ENCODE results near the gene DNAJB8.

DNAJB8 gene

DNA sequence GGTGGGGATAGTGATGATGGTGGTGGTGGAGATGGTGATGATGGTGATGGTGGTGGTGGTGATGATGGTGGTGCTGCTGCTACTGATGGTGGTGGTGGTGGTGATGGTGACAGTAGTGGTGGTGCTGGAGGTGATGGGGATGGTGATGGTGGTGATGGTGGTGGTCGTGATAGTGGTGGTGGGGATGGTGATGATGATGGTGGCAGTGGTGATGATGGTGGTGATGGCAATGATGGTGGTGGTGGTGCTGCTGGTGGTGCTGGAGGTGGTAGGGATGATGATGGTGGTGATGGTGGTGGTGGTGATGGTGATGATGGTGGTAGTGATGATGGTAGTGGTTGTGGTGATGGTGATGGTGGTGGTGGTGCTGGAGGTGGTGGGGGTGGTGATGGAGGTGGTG is 21.3 kb downstream of the DNAJB8 start:
- H3K4me3 ChIP-seq (ENCODE audit: control insufficient read depth, low read depth, low read length), result no peak overlapping the region
- DNase-seq (ENCODE audit: low read depth), result no peak

DNA sequence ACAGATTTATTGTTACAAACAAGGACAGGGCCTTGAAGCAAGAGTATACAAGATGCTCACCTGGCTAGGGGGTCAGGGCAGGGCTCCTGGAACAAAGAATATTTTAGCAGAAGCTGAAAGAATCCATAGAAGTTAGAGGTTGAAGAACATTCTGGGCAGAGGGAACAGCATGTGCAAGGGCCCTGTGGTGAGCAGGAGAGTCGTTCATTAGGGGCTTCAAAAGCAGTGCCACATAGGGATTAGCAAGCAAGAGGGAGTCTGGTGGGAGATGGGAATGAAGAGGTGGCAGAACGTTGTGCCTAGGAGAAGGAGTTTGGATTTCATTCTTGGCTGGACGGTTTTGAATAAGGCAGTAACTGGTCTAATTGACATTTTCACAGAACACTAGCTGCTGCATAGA is 22.9 kb downstream of the DNAJB8 start:
- DNase-seq (ENCODE audit: low read depth), result no peak
- H3K4me3 ChIP-seq (ENCODE audit: control insufficient read depth, low read depth, low read length), result no peak overlapping the region
- TF ChIP-seq, protein P1, sequence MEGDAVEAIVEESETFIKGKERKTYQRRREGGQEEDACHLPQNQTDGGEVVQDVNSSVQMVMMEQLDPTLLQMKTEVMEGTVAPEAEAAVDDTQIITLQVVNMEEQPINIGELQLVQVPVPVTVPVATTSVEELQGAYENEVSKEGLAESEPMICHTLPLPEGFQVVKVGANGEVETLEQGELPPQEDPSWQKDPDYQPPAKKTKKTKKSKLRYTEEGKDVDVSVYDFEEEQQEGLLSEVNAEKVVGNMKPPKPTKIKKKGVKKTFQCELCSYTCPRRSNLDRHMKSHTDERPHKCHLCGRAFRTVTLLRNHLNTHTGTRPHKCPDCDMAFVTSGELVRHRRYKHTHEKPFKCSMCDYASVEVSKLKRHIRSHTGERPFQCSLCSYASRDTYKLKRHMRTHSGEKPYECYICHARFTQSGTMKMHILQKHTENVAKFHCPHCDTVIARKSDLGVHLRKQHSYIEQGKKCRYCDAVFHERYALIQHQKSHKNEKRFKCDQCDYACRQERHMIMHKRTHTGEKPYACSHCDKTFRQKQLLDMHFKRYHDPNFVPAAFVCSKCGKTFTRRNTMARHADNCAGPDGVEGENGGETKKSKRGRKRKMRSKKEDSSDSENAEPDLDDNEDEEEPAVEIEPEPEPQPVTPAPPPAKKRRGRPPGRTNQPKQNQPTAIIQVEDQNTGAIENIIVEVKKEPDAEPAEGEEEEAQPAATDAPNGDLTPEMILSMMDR (conservative IDR thresholded peaks at IDR 0.05; ENCODE audit: control insufficient read depth, insufficient read depth, low read depth, low read length), result no peak

More for the DNA sequence above, 21.3 kb downstream of the DNAJB8 start:
- TF ChIP-seq, protein P1 (conservative IDR thresholded peaks at IDR 0.05; ENCODE audit: control insufficient read depth, insufficient read depth, low read depth, low read length), result no peak

- TF ChIP-seq, protein P1 (conservative IDR thresholded peaks at IDR 0.05; ENCODE audit: control insufficient read depth, insufficient read depth, low read depth, low read length), result no peak
- DNase-seq (ENCODE audit: low read depth), result no peak
- no peak overlapping the region for H3K4me3 ChIP-seq (ENCODE audit: control insufficient read depth, low read depth, low read length)
Measured at GRCh38 chr3:128442949-128443348, 23.7 kb downstream of the DNAJB8 start.

- TF ChIP-seq, protein P1 (conservative IDR thresholded peaks at IDR 0.05; ENCODE audit: control insufficient read depth, insufficient read depth, low read depth, low read length), result no peak
- H3K4me3 ChIP-seq (ENCODE audit: control insufficient read depth, low read depth, low read length), result no peak overlapping the region
- no peak for DNase-seq (ENCODE audit: low read depth)
Measured at GRCh38 chr3:128442070-128442469, 24.6 kb downstream of the DNAJB8 start.

DNA sequence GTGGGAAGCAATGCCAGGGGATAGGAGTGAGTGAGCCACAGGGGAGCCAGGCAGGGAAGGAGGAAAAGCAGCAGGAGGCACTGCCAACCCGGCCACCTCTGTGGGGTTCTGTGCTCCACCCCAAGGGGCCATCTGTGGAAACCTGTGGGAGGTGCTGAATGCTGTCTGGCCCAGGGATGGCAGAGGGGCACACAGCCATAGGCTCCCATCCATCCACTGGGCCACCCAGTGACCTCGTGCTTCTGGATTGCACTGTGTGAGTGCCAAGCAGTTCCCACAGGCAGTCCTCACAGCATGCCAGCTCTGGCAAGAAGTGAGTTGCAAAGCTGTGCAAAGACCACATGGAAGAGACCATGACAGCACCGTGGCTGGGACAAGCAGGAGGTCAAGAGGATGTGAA is 27.5 kb downstream of the DNAJB8 start:
- TF ChIP-seq, protein P1 (conservative IDR thresholded peaks at IDR 0.05; ENCODE audit: control insufficient read depth, insufficient read depth, low read depth, low read length), result no peak
- no peak overlapping the region for H3K4me3 ChIP-seq (ENCODE audit: control insufficient read depth, low read depth, low read length)
- no peak for DNase-seq (ENCODE audit: low read depth)

DNA sequence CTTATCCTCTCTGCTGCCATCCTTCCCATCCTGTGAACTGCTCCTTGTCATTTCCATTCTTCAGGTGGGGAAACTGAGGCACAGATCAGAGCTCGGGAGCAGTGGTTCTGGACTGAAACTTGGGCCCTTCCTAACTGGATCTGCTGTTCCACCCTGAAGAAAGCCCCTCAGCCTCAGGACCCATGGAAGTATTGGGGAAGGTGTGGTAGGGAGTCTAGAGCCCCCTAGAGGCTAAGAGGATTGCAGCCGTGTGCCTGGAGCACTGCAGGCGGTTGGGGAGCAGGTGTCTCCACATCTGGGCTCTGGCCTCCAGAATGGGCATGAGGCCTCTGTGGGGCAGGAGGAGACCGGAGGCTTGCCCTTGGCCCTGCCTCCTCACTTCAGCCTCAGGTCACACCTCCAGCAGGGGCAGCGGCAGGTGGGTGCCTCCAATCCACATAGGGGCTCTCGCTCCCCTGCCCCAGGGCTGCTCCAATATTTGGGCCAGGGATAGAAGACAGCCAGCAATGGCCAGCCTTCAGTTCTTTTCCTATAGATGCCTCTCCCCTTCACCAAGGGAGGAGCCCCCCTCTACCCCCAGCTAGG is 28.1 kb downstream of the DNAJB8 start:
- TF ChIP-seq, protein P1 (conservative IDR thresholded peaks at IDR 0.05; ENCODE audit: control insufficient read depth, insufficient read depth, low read depth, low read length), result peak; percentile 46
- DNase-seq (ENCODE audit: low read depth), result no peak
- H3K4me3 ChIP-seq (ENCODE audit: control insufficient read depth, low read depth, low read length), result no peak overlapping the region

DNA sequence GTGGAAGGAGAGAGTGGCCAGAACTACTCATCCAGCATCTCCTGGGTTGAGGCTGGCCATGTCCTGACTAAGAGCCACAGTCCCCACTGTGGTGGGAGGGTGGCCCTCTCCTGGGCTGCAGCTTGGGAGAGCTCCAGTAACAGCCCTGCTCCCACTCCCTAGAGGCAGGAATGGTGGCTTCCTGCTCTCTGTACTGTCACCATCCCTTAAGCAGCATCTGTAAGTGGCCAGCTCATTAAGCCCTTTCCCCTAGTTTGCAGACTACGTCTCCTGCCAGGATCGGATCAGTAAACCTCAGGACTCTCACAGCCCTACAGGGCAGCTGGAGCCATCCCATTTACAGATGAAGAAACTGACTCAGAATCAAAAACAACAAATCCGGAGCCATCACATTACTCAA is 30.5 kb downstream of the DNAJB8 start:
- peak; percentile 10 for DNase-seq (ENCODE audit: low read depth)
- TF ChIP-seq, protein P1 (conservative IDR thresholded peaks at IDR 0.05; ENCODE audit: control insufficient read depth, insufficient read depth, low read depth, low read length), result no peak
- H3K4me3 ChIP-seq (ENCODE audit: control insufficient read depth, low read depth, low read length), result no peak overlapping the region

Data from fibroblast of mammary gland (primary cell).